Measurements from ENCODE around the gene DCAKD. TPM values are rescaled to one million over a fixed set of nuclear protein-coding genes. Genes with fewer than 3 reads are reported as not detected.

DCAKD gene
- polyA plus RNA-seq, 1 donor from 2014 or later = 68.5 TPM

GRCh38 chr17:45070001-45070400, 18.6 kb upstream of the DCAKD start:
- H3K4me2 ChIP-seq (ENCODE audit: low read length) = no peak overlapping the region
- no peaks in the 10 kb centered on the region for H3F3A ChIP-seq (ENCODE audit: insufficient read depth, low read length, poor library complexity, severe bottlenecking)
- peaks cover 12% of the 10 kb centered on the region for H3K79me2 ChIP-seq (replicated peaks; ENCODE audit: insufficient read depth, low read length)
- no peaks in the 10 kb centered on the region for H3K9me3 ChIP-seq (ENCODE audit: low read length)
- no peak overlapping the region for H2AFZ ChIP-seq (ENCODE audit: low read depth, low read length)
- no peak overlapping the region for H3K9ac ChIP-seq (ENCODE audit: low read length)
- H3K4me3 ChIP-seq (ENCODE audit: low read length) = no peak overlapping the region
- H3K27me3 ChIP-seq (ENCODE audit: insufficient read depth, low read depth, low read length) = no peaks in the 10 kb centered on the region
- H3K27ac ChIP-seq (ENCODE audit: low read length) = no peak overlapping the region
- H3K36me3 ChIP-seq (ENCODE audit: insufficient read depth, low read length) = no peaks in the 10 kb centered on the region
- H3K9me2 ChIP-seq (ENCODE audit: insufficient read depth, low read length) = no peaks in the 10 kb centered on the region
- no peaks in the 10 kb centered on the region for H4K20me1 ChIP-seq (ENCODE audit: insufficient read depth)
- TF ChIP-seq REST (IDR thresholded peaks at IDR 0.05; ENCODE audit: borderline replicate concordance) = no peak
- TF ChIP-seq EP300 (conservative IDR thresholded peaks at IDR 0.05; ENCODE audit: poor library complexity, severe bottlenecking) = no peak
- no peak for TF ChIP-seq POLR2AphosphoS5 (IDR thresholded peaks at IDR 0.05)

GRCh38 chr17:45067637-45068036, 16.2 kb upstream of the DCAKD start:
- Histone ChIP-seq H3K36me3 (ENCODE audit: insufficient read depth, low read length) (no peaks in the 10 kb centered on the region), H2AFZ (ENCODE audit: low read depth, low read length) (no peak overlapping the region), H4K20me1 (ENCODE audit: insufficient read depth) (no peaks in the 10 kb centered on the region), H3K9me3 (ENCODE audit: low read length) (no peaks in the 10 kb centered on the region), H3K4me3 (ENCODE audit: low read length) (no peak overlapping the region), H3K27ac (ENCODE audit: low read length) (no peak overlapping the region), H3K4me2 (ENCODE audit: low read length) (no peak overlapping the region), H3K79me2 (replicated peaks; ENCODE audit: insufficient read depth, low read length) (peaks cover 15% of the 10 kb centered on the region), H3K27me3 (ENCODE audit: insufficient read depth, low read depth, low read length) (no peaks in the 10 kb centered on the region), H3K9ac (ENCODE audit: low read length) (no peak overlapping the region), H3K9me2 (ENCODE audit: insufficient read depth, low read length) (no peaks in the 10 kb centered on the region), H3F3A (ENCODE audit: insufficient read depth, low read length, poor library complexity, severe bottlenecking) (no peaks in the 10 kb centered on the region)
- TF ChIP-seq POLR2AphosphoS5 (IDR thresholded peaks at IDR 0.05) (no peak), EP300 (conservative IDR thresholded peaks at IDR 0.05; ENCODE audit: poor library complexity, severe bottlenecking) (no peak), EZH2 (IDR thresholded peaks at IDR 0.05; ENCODE audit: borderline replicate concordance, insufficient read depth, low read length, poor library complexity, severe bottlenecking) (no peak), MXI1 (conservative IDR thresholded peaks at IDR 0.05; ENCODE audit: poor library complexity, severe bottlenecking) (no peak), REST (IDR thresholded peaks at IDR 0.05; ENCODE audit: borderline replicate concordance) (no peak), CTCF (IDR thresholded peaks at IDR 0.05; ENCODE audit: poor library complexity, severe bottlenecking) (no peak), RAD21 (conservative IDR thresholded peaks at IDR 0.05) (no peak), TAF1 (IDR thresholded peaks at IDR 0.05; ENCODE audit: low read depth) (no peak), SMC3 (conservative IDR thresholded peaks at IDR 0.05; ENCODE audit: poor library complexity) (no peak)
